Ascending aorta (tissue), 2 donors: ENCODE measurements around the gene AKAP13. TPM values are rescaled to one million over a fixed set of nuclear protein-coding genes. Genes with fewer than 3 reads are reported as not detected.
A peak's percentile ranks its signal among the peaks of the same experiment; 100 is the strongest.
"Not testable (repeated sequence)": the region's sequence is repeated elsewhere in the genome, so short reads cannot be mapped to it uniquely, and the experiment has no call there.

Experiments
- DNase-seq, 2 donors: peaks; one replicate each; pipeline ENCODE4 v3.0.0-alpha.2; 2019; ENCODE audit warnings: low spot score in 2 of 2
- H3K27ac ChIP-seq, 2 donors: fragments of 200-600 bp; sonication (generic); one replicate each; pipeline ENCODE4 v1.5.1; 2016 to 2017; ENCODE audit warnings: mild to moderate bottlenecking in 1 of 2
- H3K27me3 ChIP-seq: fragments of 200-600 bp; sonication (generic); one replicate; pipeline ENCODE4 v1.5.1; 2017
- H3K36me3 ChIP-seq, 2 donors: fragments of 200-600 bp; sonication (generic); one replicate each; pipeline ENCODE4 v1.5.1; 2016
- H3K4me1 ChIP-seq, 2 donors: fragments of 200-600 bp; sonication (generic); one replicate each; pipeline ENCODE4 v1.5.1; 2016 to 2017; ENCODE audit warnings: mild to moderate bottlenecking in 1 of 2
- H3K4me3 ChIP-seq, 2 donors: fragments of 200-600 bp; sonication (generic); one replicate each; pipeline ENCODE4 v1.5.1; 2016 to 2017; ENCODE audit warnings: mild to moderate bottlenecking in 1 of 2
- H3K9me3 ChIP-seq, 2 donors: fragments of 200-600 bp; sonication (generic); one replicate each; pipeline ENCODE4 v1.5.1; 2016
- intact Hi-C: fragments of 100-400 bp; cut with DNase I; formaldehyde crosslinking; loops from one replicate; pipeline ENCODE4 v1.15.1; 2023
- total RNA-seq: library from RNA; depleted of rRNA; stranded (reverse); fragments of >200 nt; gene quantifications from one replicate; pipeline ENCODE4 v1.1.0, GENCODE V29; 2016
- TF ChIP-seq, protein P1 (sequence below), 3 experiments: fragments of 200-600 bp in 2 of 3; fragments of 450-650 bp in 1 of 3; sonication (generic) in 2 of 3; IDR thresholded peaks; one replicate each; pipeline ENCODE4 v1.5.1; 2016 to 2019; ENCODE audit warnings: antibody characterized with exemption in 3 of 3, mild to moderate bottlenecking in 1 of 3, moderate library complexity in 1 of 3

Gene AKAP13
- total RNA-seq, 1 donor from 2014 or later, result 74.3 TPM

DNA sequence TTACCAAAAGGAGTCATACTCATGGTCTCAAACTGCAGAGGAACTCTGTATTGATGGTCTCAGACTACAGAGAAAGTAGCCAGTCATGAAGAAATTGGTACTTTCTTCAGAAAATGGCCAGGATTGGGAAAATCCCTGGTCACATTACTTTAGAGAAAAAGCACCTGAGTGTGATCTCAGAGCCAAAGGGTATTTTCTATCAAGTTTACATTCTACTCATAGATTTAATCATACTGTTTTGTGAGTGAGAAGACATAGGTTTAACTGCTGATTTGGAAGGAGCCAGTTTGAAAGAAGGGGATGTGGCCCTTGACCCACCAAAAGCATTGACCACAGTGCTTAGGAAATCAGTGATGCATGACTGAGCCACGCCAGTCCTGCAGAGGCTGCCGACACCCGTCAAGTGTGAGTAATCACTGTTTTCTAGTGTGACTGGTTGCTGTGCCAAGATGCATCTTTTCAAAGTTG lies 203.6 kb downstream of the AKAP13 start:
- H3K36me3 ChIP-seq, result no peaks in the 10 kb centered on the region
- peaks cover 9 to 48% of the 10 kb centered on the region in 2 donors for H3K4me1 ChIP-seq
- H3K27ac ChIP-seq, result peak overlapping the region; percentile 78 to 83
- H3K9me3 ChIP-seq, result no peaks in the 10 kb centered on the region
- peak in 1 of 2 donors; percentile 81 for DNase-seq
- H3K4me3 ChIP-seq, result peak overlapping the region; percentile 35 to 55
- H3K27me3 ChIP-seq, result no peaks in the 10 kb centered on the region
- intact Hi-C loops, result loop anchor here (5.0 kb wide), 1 partner anchor 33 kb away; no protein-coding TSS in a partner anchor
- TF ChIP-seq, protein P1, sequence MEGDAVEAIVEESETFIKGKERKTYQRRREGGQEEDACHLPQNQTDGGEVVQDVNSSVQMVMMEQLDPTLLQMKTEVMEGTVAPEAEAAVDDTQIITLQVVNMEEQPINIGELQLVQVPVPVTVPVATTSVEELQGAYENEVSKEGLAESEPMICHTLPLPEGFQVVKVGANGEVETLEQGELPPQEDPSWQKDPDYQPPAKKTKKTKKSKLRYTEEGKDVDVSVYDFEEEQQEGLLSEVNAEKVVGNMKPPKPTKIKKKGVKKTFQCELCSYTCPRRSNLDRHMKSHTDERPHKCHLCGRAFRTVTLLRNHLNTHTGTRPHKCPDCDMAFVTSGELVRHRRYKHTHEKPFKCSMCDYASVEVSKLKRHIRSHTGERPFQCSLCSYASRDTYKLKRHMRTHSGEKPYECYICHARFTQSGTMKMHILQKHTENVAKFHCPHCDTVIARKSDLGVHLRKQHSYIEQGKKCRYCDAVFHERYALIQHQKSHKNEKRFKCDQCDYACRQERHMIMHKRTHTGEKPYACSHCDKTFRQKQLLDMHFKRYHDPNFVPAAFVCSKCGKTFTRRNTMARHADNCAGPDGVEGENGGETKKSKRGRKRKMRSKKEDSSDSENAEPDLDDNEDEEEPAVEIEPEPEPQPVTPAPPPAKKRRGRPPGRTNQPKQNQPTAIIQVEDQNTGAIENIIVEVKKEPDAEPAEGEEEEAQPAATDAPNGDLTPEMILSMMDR (IDR thresholded peaks at IDR 0.05), result no peak

DNA sequence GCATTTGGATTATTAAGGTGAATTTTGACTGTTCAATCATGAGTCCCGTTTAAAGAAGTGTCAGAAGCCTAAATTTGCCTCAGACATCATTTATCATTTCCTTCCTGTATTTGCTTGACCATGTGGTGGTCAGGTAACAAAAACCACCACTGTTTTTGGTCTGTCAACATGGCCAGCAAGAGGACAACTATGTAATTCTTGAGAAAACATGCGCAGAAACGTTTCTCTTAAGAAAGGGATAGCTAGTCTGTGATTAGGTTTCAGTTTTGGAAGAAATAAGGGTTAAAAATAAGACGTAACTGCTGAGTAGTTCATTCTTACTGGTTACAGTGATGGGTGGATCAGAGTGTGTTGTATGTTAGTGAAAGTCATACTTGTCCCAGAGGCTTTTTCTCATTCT lies 204.5 kb downstream of the AKAP13 start:
- H3K4me1 ChIP-seq, result peaks cover 3 to 41% of the 10 kb centered on the region in 2 donors
- intact Hi-C loops, result loop anchor here (5.0 kb wide), 1 partner anchor 32 kb away; no protein-coding TSS in a partner anchor

DNA sequence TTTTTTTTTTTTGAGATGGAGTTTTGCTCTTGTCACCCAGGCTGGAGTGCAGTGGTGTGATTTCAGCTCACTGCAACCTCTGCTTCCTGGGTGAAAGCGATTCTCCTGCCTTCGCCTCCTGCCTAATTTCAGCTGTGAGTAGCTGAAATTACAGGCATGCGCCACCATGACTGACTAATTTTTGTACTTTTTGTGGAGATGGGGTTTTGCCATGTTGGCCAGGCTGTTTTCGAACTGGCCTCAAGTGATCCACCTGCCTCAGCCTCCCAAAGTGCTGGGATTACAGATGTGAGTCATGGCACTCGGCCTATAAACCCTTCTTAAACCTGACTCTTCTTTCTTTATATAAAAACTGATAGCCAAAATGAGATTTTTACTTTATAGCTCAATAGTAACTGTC lies 205.8 kb downstream of the AKAP13 start:
- H3K27ac ChIP-seq, DNase-seq, H3K9me3 ChIP-seq, intact Hi-C loops, H3K4me3 ChIP-seq, H3K36me3 ChIP-seq, H3K27me3 ChIP-seq: not testable (repeated sequence)
- H3K4me1 ChIP-seq, result peaks cover 0 to 29% of the 10 kb centered on the region in 2 donors

More for the DNA sequence above, 204.5 kb downstream of the AKAP13 start:
- DNase-seq, result no peak
- H3K27ac ChIP-seq, result no peak overlapping the region
- no peaks in the 10 kb centered on the region for H3K9me3 ChIP-seq
- H3K4me3 ChIP-seq, result peak overlapping the region; percentile 35 to 55
- no peaks in the 10 kb centered on the region for H3K27me3 ChIP-seq
- TF ChIP-seq, protein P1 (IDR thresholded peaks at IDR 0.05), result no peak
- no peaks in the 10 kb centered on the region for H3K36me3 ChIP-seq

DNA sequence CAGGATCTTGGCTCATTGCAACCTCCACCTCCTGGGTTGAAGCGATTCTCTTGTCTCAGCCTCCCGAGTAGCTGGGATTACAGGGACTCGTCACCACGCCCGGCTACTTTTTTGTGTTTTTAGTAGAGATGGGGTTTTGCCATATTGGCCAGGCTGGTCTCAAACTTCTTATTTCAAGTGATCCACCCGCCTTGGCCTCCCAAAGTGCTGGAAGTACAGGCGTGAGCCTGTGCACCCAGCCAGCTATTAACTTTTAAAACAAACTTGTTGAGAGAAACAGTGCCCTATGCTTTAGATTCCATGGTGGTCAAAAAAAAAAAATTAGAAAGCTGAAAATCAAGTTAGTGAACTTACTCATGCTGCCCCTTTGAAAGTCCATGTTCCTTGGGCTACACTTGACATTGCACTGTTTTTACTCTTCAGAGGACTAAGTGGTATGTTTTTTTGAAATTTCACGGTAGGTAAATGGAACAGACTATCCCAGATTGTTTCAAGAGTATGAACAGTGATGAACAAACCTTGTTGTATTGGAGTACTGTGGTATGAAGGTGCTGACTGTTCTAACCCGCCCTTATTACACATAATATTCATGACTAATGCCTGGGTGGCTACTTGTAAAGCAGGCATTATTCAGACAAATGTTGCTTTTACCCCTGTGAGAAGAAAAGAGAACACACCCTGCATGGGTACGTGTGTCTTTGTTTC lies 207.5 kb downstream of the AKAP13 start:
- no peak for DNase-seq
- intact Hi-C loops, result no loop called here
- Histone ChIP-seq H3K27ac (no peak overlapping the region), H3K27me3 (no peaks in the 10 kb centered on the region), H3K36me3 (no peaks in the 10 kb centered on the region), H3K4me1 (peaks cover 0 to 31% of the 10 kb centered on the region in 2 donors), H3K4me3 (no peak overlapping the region), H3K9me3 (no peaks in the 10 kb centered on the region)
- TF ChIP-seq, protein P1 (IDR thresholded peaks at IDR 0.05), result no peak

DNA sequence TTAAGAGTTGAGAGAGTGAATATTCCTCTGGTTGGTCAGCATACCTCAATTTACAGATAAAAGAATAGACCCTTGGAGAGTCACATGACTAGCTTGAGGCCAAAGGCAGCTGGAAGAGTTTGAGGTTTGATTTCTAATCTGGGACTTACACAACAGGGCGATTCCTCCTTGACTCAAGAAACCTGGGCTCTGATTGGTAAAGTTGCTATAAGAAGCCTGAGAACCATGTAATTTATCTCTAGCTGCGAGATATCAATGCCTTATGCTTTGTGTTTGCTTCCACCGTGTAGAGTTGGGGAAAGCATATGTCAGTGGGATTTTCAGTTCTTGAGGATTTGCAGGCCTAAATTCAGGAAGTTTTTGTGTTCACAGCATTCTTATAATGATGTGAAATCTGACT lies 208.3 kb downstream of the AKAP13 start:
- H3K27me3 ChIP-seq, result no peaks in the 10 kb centered on the region
- TF ChIP-seq, protein P1 (IDR thresholded peaks at IDR 0.05), result no peak
- intact Hi-C loops, result no loop called here
- no peak for DNase-seq
- H3K4me3 ChIP-seq, result no peak overlapping the region
- H3K36me3 ChIP-seq, result no peaks in the 10 kb centered on the region
- no peak overlapping the region for H3K27ac ChIP-seq
- no peaks in the 10 kb centered on the region for H3K9me3 ChIP-seq
- H3K4me1 ChIP-seq, result peaks cover 0 to 26% of the 10 kb centered on the region in 2 donors

DNA sequence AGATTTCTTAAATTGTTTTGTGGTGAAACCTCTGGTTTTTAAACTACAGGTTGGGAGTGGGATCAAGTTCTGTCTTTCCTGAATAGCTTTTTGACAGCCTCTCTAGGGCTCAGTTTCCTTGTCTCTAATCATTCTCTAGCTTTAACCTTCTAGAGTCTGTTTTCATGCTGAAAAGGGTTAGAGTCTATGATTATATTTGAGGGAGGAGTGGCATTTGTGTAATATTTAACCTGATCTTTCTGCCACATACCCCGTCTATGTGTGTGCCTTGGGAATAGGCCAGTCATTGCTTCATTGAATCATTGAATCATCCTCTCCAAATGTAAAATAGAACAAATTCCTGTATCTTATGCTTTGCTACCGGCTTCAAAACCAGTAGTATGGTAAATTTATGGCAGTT lies 209.4 kb downstream of the AKAP13 start:
- TF ChIP-seq, protein P1 (IDR thresholded peaks at IDR 0.05), result no peak
- Histone ChIP-seq H3K9me3 (no peaks in the 10 kb centered on the region), H3K4me3 (no peak overlapping the region), H3K27me3 (no peaks in the 10 kb centered on the region), H3K4me1 (peaks cover 0 to 15% of the 10 kb centered on the region in 2 donors), H3K36me3 (no peaks in the 10 kb centered on the region), H3K27ac (no peak overlapping the region)
- intact Hi-C loops, result no loop called here
- DNase-seq, result no peak
